A549 (cell line): ENCODE results near the gene DNHD1.

Experiments
- BHLHE40 ChIP-seq: IDR thresholded peaks from 2 replicates; pipeline ENCODE4 v1.6.1; 2012; ENCODE audit warnings: low read depth, low read length, inconsistent platforms
- CHD2 ChIP-seq: fragments of 150-350 bp; IDR thresholded peaks from 2 replicates; pipeline ENCODE4 v1.6.1; 2014; ENCODE audit warnings: low read length; ENCODE audit not compliant: partially characterized antibody
- E2F6 ChIP-seq: IDR thresholded peaks from 2 replicates; pipeline ENCODE4 v1.6.1; 2012; ENCODE audit warnings: low read depth, borderline replicate concordance
- ELK1 ChIP-seq: fragments of 150-350 bp; IDR thresholded peaks from 2 replicates; pipeline ENCODE4 v1.6.1; 2014; ENCODE audit warnings: low read depth, mild to moderate bottlenecking, low read length
- JUN ChIP-seq, 2 experiments: fragments of >200 bp; sonication (Bioruptor Twin); formaldehyde crosslinking; IDR thresholded peaks; 2 replicates in 1 of 2; 3 replicates in 1 of 2; pipeline ENCODE4 v1.6.1; 2016 to 2017
- KDM1A ChIP-seq: fragments of 200-600 bp; sonication (generic); IDR thresholded peaks from 2 replicates; pipeline ENCODE4 v1.6.1; 2016; ENCODE audit warnings: low read depth, mild to moderate bottlenecking
- PHF8 ChIP-seq: fragments of 200-600 bp; sonication (generic); IDR thresholded peaks from 2 replicates; pipeline ENCODE4 v1.6.1; 2016; ENCODE audit warnings: low read depth, mild to moderate bottlenecking, antibody characterized with exemption, moderate library complexity, borderline replicate concordance
- POLR2A ChIP-seq: IDR thresholded peaks from 2 replicates; pipeline ENCODE4 v1.6.1; 2012; ENCODE audit warnings: mild to moderate bottlenecking, low read length
- RCOR1 ChIP-seq: fragments of 150-350 bp; IDR thresholded peaks from 2 replicates; pipeline ENCODE4 v1.6.1; 2014; ENCODE audit warnings: antibody characterized with exemption, low read length, low read depth
- RFX5 ChIP-seq: fragments of 450-650 bp; IDR thresholded peaks from 2 replicates; pipeline ENCODE4 v1.7.1; 2014; ENCODE audit warnings: antibody characterized with exemption, mild to moderate bottlenecking, moderate library complexity
- USF2 ChIP-seq: fragments of 450-650 bp; IDR thresholded peaks from 2 replicates; pipeline ENCODE4 v1.6.1; 2014; ENCODE audit warnings: antibody characterized with exemption
- TF ChIP-seq, protein P1 (sequence below): fragments of >200 bp; sonication (Bioruptor Twin); formaldehyde crosslinking; IDR thresholded peaks from 3 replicates; pipeline ENCODE4 v1.5.1; 2016

DNA sequence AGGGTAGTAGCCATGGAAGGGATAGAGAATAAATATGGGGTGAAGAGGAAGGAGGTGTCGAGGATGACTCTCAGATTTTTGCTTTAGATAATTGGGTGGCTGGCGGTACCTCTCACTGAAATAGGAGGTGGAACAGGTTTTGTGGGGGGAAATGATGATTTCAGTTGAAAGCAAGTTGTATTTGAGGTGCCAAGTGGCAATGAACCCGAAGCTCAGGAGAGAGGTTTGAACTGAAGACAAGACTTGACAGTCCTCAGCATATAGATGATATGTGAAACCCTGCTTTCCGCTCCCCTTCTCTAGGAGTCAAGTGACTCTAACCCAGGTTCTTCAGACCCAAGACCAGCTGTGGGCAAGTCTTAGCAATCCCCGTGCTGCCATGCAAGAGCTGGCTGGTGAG, 72.6 kb downstream of the DNHD1 start:
- TF ChIP-seq, protein P1, sequence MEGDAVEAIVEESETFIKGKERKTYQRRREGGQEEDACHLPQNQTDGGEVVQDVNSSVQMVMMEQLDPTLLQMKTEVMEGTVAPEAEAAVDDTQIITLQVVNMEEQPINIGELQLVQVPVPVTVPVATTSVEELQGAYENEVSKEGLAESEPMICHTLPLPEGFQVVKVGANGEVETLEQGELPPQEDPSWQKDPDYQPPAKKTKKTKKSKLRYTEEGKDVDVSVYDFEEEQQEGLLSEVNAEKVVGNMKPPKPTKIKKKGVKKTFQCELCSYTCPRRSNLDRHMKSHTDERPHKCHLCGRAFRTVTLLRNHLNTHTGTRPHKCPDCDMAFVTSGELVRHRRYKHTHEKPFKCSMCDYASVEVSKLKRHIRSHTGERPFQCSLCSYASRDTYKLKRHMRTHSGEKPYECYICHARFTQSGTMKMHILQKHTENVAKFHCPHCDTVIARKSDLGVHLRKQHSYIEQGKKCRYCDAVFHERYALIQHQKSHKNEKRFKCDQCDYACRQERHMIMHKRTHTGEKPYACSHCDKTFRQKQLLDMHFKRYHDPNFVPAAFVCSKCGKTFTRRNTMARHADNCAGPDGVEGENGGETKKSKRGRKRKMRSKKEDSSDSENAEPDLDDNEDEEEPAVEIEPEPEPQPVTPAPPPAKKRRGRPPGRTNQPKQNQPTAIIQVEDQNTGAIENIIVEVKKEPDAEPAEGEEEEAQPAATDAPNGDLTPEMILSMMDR: no peak
- TF ChIP-seq RFX5: no peak
- no peak for TF ChIP-seq ELK1
- no peak for TF ChIP-seq POLR2A
- TF ChIP-seq KDM1A: no peak
- TF ChIP-seq JUN (IDR thresholded peaks at IDR 0.05): no peak
- TF ChIP-seq RCOR1: no peak
- no peak for TF ChIP-seq PHF8
- no peak for TF ChIP-seq CHD2
- no peak for TF ChIP-seq E2F6
- TF ChIP-seq USF2: no peak
- TF ChIP-seq BHLHE40: no peak
